OCI-LY1 (cell line): ENCODE measurements around the gene KRTAP9-3.

Source experiments
- EZH2 ChIP-seq: fragments of 200-600 bp; sonication (generic), shearing (Covaris generic); IDR thresholded peaks from 2 replicates; pipeline ENCODE4 v1.8.0; 2017; ENCODE audit warnings: borderline replicate concordance, mixed run types, mild to moderate bottlenecking, antibody characterized with exemption, low read length, moderate library complexity, mixed read lengths
- TF ChIP-seq, protein P1 (sequence below): fragments of 200-600 bp; sonication (generic), shearing (Covaris generic); IDR thresholded peaks from 2 replicates; pipeline ENCODE4 v1.5.1; 2017; ENCODE audit warnings: mild to moderate bottlenecking, antibody characterized with exemption, low read length, moderate library complexity, mixed read lengths

DNA sequence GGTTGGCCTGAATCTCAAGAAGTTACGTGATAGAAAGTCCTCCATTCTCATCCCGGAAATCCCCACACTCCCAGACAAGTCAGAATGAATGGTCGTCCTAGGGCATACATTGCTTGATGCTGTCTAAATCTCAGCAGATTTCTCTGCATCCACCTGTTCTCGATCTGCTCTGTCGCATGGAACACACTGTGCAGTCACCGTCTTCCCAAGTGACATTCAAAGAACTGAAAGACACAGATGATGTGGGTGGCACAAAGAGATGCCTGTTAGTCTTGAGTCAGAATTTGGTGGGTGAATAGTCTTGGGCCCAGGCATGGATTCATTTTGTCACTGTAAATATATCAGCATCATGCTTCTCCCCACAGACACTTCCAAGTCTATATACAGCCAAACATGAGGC is 518 bp upstream of the KRTAP9-3 start:
- TF ChIP-seq, protein P1, sequence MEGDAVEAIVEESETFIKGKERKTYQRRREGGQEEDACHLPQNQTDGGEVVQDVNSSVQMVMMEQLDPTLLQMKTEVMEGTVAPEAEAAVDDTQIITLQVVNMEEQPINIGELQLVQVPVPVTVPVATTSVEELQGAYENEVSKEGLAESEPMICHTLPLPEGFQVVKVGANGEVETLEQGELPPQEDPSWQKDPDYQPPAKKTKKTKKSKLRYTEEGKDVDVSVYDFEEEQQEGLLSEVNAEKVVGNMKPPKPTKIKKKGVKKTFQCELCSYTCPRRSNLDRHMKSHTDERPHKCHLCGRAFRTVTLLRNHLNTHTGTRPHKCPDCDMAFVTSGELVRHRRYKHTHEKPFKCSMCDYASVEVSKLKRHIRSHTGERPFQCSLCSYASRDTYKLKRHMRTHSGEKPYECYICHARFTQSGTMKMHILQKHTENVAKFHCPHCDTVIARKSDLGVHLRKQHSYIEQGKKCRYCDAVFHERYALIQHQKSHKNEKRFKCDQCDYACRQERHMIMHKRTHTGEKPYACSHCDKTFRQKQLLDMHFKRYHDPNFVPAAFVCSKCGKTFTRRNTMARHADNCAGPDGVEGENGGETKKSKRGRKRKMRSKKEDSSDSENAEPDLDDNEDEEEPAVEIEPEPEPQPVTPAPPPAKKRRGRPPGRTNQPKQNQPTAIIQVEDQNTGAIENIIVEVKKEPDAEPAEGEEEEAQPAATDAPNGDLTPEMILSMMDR, result no peak
- TF ChIP-seq EZH2, result no peak
